COR-L47 (cell line): ENCODE measurements around the gene NACC2.

ENCODE experiments used
- DNase-seq: peaks from one replicate; lab custom pipeline; 2025; lab: John Stamatoyannopoulos, UW

NACC2 gene

GRCh38 chr9:135960411-135961276, 134.4 kb downstream of the NACC2 start:
- no peak for DNase-seq

GRCh38 chr9:135959814-135960213, 135.3 kb downstream of the NACC2 start:
- DNase-seq = no peak

DNA sequence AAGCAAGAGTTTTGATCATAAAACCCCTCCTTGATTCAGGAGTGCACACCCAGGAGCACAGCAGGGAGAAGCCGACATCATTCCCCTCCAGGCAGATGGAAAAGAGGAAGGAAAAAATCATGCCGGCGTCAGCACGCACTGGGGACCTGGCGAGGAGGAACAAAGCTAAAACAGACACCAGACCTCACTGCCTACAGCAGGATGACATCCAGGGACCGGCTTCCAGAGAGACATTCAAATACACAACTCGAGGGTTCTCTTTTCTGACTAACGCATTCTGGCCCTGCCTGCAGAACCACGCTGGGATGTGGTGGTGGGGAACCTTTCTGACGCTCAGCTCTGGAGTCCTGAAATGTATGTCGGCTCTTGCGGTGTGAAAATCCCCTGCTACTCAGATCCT, 136.6 kb downstream of the NACC2 start:
- DNase-seq = no peak

GRCh38 chr9:135957431-135957830, 137.7 kb downstream of the NACC2 start:
- no peak for DNase-seq

DNA sequence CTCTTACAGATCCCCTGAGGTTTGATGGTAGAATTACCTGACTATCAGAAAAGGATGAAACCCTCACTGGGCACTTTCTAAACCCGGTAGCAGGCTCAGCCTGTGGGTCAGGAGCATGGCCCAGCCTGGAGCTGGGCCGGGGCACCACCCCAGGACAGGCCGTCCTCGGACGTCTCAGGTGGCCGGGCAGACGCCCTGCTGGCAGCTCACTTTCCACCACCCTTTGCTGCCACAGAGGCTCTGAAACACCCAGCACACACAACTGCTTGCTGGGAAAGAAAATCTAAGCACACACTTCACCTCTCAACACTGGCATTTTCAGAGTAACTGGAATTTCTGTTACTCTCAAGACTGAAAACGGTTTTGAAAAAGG, 138.3 kb downstream of the NACC2 start:
- no peak for DNase-seq
